GM06990 (cell line): Measurements from ENCODE around the gene PTPRU.

Experiments used
- DNase-seq: peaks from one replicate; pipeline ENCODE4 v3.0.0-alpha.2; 2011; ENCODE audit not compliant: insufficient read length; ENCODE audit errors: extremely low read depth
- H3K27me3 ChIP-seq: replicated peaks from 2 replicates; pipeline ENCODE4 v1.6.0; 2011; ENCODE audit warnings: low read length; ENCODE audit not compliant: control insufficient read depth, insufficient read depth
- H3K36me3 ChIP-seq: 2 replicates; pipeline ENCODE4 v1.5.1; 2011; ENCODE audit warnings: low read length; ENCODE audit not compliant: control insufficient read depth, insufficient read depth
- H3K4me3 ChIP-seq: replicated peaks from 2 replicates; pipeline ENCODE4 v1.5.1; 2011; ENCODE audit warnings: low read depth, mild to moderate bottlenecking, control low read depth, low read length
- TF ChIP-seq, protein P1 (sequence below): IDR thresholded peaks from 2 replicates; pipeline ENCODE4 v1.5.1; 2011; ENCODE audit warnings: low read length, control low read depth, mild to moderate bottlenecking, inconsistent platforms; ENCODE audit not compliant: insufficient read depth, poor library complexity, severe bottlenecking

PTPRU gene

DNA sequence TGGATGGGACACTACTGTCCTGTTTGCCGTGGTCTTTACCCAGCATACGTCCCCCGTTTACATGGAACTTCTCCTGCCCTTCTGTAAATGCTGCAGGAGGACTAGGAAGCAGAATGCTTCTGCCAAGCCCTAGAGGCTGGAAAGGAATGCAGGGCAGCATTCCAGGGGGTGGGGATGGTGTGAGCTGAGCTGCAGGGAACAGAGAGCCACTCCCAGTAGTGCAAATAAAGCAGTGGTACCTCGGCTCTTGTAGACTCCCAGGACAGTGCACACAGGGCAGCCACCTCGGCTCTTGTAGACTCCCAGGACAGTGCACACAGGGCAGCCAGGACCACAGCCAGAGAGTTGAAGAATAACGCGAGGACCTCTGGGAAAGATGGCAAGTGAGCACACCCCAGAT is 35.4 kb downstream of the PTPRU start:
- TF ChIP-seq, protein P1, sequence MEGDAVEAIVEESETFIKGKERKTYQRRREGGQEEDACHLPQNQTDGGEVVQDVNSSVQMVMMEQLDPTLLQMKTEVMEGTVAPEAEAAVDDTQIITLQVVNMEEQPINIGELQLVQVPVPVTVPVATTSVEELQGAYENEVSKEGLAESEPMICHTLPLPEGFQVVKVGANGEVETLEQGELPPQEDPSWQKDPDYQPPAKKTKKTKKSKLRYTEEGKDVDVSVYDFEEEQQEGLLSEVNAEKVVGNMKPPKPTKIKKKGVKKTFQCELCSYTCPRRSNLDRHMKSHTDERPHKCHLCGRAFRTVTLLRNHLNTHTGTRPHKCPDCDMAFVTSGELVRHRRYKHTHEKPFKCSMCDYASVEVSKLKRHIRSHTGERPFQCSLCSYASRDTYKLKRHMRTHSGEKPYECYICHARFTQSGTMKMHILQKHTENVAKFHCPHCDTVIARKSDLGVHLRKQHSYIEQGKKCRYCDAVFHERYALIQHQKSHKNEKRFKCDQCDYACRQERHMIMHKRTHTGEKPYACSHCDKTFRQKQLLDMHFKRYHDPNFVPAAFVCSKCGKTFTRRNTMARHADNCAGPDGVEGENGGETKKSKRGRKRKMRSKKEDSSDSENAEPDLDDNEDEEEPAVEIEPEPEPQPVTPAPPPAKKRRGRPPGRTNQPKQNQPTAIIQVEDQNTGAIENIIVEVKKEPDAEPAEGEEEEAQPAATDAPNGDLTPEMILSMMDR, result no peak
- Histone ChIP-seq H3K4me3 (no peak overlapping the region), H3K27me3 (no peaks in the 10 kb centered on the region; the same call in 1 of the 2 replicates), H3K36me3 (no peaks in the 10 kb centered on the region)
- no peak for DNase-seq

DNA sequence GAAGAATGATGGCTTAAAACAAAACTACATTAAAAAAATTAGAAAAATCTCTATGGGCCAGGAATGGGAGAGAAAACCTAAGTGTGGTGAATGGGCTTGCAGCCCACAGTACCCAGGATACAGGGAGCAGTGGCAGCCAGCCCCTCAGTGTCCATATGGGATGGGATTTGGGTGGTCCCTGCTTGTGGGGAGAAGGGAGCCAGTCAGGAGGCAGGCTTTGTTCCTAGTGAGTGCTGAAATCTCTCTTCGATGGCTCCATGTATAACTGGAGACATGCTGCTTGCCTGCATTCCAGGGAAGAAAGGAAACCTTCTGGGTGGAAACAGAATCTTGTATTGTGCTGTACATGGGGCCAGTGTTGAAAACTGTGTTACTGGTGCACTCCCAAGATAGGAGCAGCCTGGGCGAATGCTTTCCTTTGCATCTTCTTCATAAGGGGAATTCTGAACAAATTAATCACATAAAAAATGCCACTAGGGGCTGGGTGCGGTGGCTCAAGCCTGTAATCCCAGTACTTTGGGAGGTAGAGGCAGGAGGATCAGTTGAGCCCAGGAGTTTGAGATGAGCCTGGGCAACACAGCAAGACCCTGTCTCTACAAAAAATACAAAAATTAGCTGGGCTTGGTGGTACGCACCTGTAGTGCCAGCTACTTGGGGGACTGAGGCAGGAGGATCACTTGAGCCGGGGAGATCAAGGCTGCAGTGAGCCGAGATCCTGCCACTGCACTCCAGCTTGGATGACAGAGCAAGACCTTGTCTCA is 36.0 kb downstream of the PTPRU start:
- Histone ChIP-seq H3K4me3 (no peak overlapping the region), H3K36me3 (no peaks in the 10 kb centered on the region), H3K27me3 (no peaks in the 10 kb centered on the region; the same call in 1 of the 2 replicates)
- no peak for DNase-seq
- TF ChIP-seq, protein P1, result no peak

DNA sequence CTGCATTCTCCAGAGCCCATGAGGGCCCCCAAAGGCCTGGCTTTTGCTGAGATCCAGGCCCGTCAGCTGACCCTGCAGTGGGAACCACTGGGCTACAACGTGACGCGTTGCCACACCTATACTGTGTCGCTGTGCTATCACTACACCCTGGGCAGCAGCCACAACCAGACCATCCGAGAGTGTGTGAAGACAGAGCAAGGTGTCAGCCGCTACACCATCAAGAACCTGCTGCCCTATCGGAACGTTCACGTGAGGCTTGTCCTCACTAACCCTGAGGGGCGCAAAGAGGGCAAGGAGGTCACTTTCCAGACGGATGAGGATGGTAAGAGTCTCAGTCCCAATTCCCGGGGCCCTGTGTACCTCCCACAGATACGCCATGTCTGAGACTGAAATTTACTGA is 39.1 kb downstream of the PTPRU start:
- TF ChIP-seq, protein P1, result no peak
- no peaks in the 10 kb centered on the region for H3K36me3 ChIP-seq
- H3K4me3 ChIP-seq, result no peak overlapping the region
- no peak for DNase-seq
- no peaks in the 10 kb centered on the region; the same call in 1 of the 2 replicates for H3K27me3 ChIP-seq

DNA sequence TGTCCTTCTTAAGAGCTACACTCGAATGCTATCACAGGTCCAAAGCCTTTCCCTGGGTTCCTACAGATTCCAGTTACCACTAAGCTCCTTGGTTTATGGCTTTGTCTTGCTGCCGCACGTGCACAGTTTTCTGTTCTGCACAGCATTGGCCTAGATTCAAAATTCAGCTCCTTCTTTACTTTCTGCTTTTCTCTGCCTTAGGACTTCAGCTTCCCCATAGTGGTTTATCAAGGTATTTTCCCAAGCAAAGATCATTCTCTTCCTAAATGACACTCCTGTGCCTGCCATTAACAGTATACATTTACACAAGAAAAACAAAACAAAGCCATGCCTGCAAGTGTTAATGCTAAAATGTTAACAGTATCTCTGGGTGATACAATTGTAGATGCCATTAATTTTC is 41.8 kb downstream of the PTPRU start:
- TF ChIP-seq, protein P1, result no peak
- Histone ChIP-seq H3K27me3 (no peaks in the 10 kb centered on the region), H3K36me3 (no peaks in the 10 kb centered on the region), H3K4me3 (no peak overlapping the region)
- DNase-seq, result no peak

DNA sequence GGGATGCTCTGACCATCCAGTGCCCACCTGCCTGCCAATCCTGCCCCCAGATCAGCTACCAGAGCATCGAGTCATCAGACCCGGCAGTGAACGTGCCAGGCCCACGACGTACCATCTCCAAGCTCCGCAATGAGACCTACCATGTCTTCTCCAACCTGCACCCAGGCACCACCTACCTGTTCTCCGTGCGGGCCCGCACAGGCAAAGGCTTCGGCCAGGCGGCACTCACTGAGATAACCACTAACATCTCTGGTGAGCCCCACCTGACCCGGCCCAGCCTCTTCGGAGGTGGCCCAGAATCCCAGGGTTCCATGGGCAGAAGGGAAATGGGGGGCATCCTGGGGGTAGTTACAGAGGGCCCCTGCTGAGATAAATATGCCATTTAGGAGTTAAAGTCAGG is 43.1 kb downstream of the PTPRU start:
- TF ChIP-seq, protein P1, result no peak
- DNase-seq, result no peak

More for the DNA sequence above, 43.1 kb downstream of the PTPRU start:
- H3K27me3 ChIP-seq, result no peaks in the 10 kb centered on the region
- no peaks in the 10 kb centered on the region for H3K36me3 ChIP-seq
- no peak overlapping the region for H3K4me3 ChIP-seq
